ENCODE data around the gene NIT1. TPM values are rescaled to one million over a fixed set of nuclear protein-coding genes. Genes with fewer than 3 reads are reported as not detected.
A peak's percentile ranks its signal among the peaks of the same experiment; 100 is the strongest.

Gene NIT1
- total and polyA plus RNA-seq, 9 of the 15 experiments (the other 6 are each of a cell fraction or from before 2014, with no cell fraction given): 18.4 to 76.0 (median 33.7) TPM

DNA sequence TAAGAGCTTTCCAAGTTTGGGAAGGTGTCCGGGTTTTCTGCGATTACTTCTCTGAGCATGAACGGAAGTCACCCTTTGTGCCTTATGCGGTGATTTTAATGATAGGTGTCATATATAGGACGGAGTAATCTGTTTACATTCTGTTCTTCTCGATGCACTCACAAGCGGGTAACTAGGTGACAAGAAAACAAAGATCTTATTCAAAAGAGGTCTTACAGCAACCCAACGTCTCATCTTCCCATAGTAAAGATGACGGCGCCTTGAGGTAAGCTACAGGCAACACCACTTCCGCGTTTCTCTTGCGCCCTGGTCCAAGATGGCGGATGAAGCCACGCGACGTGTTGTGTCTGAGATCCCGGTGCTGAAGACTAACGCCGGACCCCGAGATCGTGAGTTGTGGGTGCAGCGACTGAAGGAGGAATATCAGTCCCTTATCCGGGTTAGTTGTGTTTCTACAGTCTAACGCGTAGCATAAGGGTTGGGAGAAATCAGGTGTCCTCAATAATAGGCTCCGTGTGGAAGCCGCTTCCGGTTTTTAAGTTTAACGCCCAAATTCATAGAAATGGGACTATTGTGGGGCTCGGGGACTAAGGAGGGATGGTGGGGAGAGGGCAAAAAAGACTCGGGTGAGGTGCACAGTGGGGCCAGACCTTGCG is 35.9 kb downstream of the NIT1 start, which contains the start of gene UFC1 (continued):
- TF ChIP-seq ASH1L (IDR thresholded peaks at IDR 0.05; ENCODE audit: borderline replicate concordance, low read depth, partially characterized antibody) (peak; percentile 85), OTX1 (CRISPR knock-in tag; IDR thresholded peaks at IDR 0.05) (peak; percentile 72; the same call in 1 of the 2 replicates), RB1 (IDR thresholded peaks at IDR 0.05; ENCODE audit: low read depth) (no peak; the same call in 1 of the 2 replicates), MEIS2 (IDR thresholded peaks at IDR 0.05; ENCODE audit: partially characterized antibody) (no peak), ZNF197 (CRISPR knock-in tag; IDR thresholded peaks at IDR 0.05; ENCODE audit: low read depth) (peak; percentile 68; the same call in 1 of the 2 replicates), CEBPG (CRISPR knock-in tag; IDR thresholded peaks at IDR 0.05) (peak; percentile 75; the same call in 1 of the 2 replicates), CEBPG (tag; conservative IDR thresholded peaks at IDR 0.05 in 1 of 2, IDR thresholded peaks at IDR 0.05 in 1 of 2) (no peak)
- TF ChIP-seq, protein P1, sequence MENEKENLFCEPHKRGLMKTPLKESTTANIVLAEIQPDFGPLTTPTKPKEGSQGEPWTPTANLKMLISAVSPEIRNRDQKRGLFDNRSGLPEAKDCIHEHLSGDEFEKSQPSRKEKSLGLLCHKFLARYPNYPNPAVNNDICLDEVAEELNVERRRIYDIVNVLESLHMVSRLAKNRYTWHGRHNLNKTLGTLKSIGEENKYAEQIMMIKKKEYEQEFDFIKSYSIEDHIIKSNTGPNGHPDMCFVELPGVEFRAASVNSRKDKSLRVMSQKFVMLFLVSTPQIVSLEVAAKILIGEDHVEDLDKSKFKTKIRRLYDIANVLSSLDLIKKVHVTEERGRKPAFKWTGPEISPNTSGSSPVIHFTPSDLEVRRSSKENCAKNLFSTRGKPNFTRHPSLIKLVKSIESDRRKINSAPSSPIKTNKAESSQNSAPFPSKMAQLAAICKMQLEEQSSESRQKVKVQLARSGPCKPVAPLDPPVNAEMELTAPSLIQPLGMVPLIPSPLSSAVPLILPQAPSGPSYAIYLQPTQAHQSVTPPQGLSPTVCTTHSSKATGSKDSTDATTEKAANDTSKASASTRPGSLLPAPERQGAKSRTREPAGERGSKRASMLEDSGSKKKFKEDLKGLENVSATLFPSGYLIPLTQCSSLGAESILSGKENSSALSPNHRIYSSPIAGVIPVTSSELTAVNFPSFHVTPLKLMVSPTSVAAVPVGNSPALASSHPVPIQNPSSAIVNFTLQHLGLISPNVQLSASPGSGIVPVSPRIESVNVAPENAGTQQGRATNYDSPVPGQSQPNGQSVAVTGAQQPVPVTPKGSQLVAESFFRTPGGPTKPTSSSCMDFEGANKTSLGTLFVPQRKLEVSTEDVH (IDR thresholded peaks at IDR 0.05; ENCODE audit: low read depth, partially characterized antibody): peak; percentile 92
- TF ChIP-seq, protein P2, sequence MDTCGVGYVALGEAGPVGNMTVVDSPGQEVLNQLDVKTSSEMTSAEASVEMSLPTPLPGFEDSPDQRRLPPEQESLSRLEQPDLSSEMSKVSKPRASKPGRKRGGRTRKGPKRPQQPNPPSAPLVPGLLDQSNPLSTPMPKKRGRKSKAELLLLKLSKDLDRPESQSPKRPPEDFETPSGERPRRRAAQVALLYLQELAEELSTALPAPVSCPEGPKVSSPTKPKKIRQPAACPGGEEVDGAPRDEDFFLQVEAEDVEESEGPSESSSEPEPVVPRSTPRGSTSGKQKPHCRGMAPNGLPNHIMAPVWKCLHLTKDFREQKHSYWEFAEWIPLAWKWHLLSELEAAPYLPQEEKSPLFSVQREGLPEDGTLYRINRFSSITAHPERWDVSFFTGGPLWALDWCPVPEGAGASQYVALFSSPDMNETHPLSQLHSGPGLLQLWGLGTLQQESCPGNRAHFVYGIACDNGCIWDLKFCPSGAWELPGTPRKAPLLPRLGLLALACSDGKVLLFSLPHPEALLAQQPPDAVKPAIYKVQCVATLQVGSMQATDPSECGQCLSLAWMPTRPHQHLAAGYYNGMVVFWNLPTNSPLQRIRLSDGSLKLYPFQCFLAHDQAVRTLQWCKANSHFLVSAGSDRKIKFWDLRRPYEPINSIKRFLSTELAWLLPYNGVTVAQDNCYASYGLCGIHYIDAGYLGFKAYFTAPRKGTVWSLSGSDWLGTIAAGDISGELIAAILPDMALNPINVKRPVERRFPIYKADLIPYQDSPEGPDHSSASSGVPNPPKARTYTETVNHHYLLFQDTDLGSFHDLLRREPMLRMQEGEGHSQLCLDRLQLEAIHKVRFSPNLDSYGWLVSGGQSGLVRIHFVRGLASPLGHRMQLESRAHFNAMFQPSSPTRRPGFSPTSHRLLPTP (IDR thresholded peaks at IDR 0.05; ENCODE audit: borderline replicate concordance, extremely low read depth, insufficient read length): no peak
- TF ChIP-seq, protein P3, sequence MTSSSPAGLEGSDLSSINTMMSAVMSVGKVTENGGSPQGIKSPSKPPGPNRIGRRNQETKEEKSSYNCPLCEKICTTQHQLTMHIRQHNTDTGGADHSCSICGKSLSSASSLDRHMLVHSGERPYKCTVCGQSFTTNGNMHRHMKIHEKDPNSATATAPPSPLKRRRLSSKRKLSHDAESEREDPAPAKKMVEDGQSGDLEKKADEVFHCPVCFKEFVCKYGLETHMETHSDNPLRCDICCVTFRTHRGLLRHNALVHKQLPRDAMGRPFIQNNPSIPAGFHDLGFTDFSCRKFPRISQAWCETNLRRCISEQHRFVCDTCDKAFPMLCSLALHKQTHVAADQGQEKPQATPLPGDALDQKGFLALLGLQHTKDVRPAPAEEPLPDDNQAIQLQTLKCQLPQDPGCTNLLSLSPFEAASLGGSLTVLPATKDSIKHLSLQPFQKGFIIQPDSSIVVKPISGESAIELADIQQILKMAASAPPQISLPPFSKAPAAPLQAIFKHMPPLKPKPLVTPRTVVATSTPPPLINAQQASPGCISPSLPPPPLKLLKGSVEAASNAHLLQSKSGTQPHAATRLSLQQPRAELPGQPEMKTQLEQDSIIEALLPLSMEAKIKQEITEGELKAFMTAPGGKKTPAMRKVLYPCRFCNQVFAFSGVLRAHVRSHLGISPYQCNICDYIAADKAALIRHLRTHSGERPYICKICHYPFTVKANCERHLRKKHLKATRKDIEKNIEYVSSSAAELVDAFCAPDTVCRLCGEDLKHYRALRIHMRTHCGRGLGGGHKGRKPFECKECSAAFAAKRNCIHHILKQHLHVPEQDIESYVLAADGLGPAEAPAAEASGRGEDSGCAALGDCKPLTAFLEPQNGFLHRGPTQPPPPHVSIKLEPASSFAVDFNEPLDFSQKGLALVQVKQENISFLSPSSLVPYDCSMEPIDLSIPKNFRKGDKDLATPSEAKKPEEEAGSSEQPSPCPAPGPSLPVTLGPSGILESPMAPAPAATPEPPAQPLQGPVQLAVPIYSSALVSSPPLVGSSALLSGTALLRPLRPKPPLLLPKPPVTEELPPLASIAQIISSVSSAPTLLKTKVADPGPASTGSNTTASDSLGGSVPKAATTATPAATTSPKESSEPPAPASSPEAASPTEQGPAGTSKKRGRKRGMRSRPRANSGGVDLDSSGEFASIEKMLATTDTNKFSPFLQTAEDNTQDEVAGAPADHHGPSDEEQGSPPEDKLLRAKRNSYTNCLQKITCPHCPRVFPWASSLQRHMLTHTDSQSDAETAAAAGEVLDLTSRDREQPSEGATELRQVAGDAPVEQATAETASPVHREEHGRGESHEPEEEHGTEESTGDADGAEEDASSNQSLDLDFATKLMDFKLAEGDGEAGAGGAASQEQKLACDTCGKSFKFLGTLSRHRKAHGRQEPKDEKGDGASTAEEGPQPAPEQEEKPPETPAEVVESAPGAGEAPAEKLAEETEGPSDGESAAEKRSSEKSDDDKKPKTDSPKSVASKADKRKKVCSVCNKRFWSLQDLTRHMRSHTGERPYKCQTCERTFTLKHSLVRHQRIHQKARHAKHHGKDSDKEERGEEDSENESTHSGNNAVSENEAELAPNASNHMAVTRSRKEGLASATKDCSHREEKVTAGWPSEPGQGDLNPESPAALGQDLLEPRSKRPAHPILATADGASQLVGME (CRISPR knock-in tag; IDR thresholded peaks at IDR 0.05): 0 out of 2 replicates have a peak, but pooled peaks have one; percentile 8

Data from K562 (cell line).